HEK293 (cell line): ENCODE measurements around the gene MTX1.

ENCODE experiments used
- CTCF ChIA-PET: fragments of 350-600 bp; formaldehyde crosslinking; extraction: SDS; loops from one replicate; lab custom pipeline; 2021; ENCODE audit warnings: antibody characterized with exemption; lab: Yijun Ruan, JAX
- POLR2A ChIA-PET: fragments of 300-600 bp; formaldehyde crosslinking; extraction: SDS; loops from one replicate; lab custom pipeline; 2020; ENCODE audit warnings: antibody characterized with exemption, inconsistent platforms; lab: Yijun Ruan, JAX
- H3K27ac ChIP-seq: fragments of 200-500 bp; sonication (Bioruptor generic); 2 replicates; pipeline ENCODE4 v1.5.1; 2014; ENCODE audit warnings: low read depth, low read length, control low read depth, inconsistent platforms; ENCODE audit errors: extremely low read depth
- H3K36me3 ChIP-seq, 2 experiments: fragments of 200-500 bp in 1 of 2; sonication (Bioruptor generic) in 1 of 2; 1 replicate in 1 of 2; 2 replicates in 1 of 2; pipeline ENCODE4 v1.5.1; 2014 to 2017; ENCODE audit warnings: inconsistent platforms in 2 of 2, low read length in 2 of 2; ENCODE audit not compliant: control insufficient read depth in 2 of 2, insufficient read depth in 1 of 2
- H3K4me1 ChIP-seq: fragments of 200-500 bp; sonication (Bioruptor generic); 2 replicates; pipeline ENCODE4 v1.5.1; 2014; ENCODE audit warnings: mild to moderate bottlenecking, low read length, inconsistent platforms; ENCODE audit not compliant: control insufficient read depth, insufficient read depth
- H3K4me3 ChIP-seq: 2 replicates; pipeline ENCODE4 v1.5.1; 2011; ENCODE audit warnings: low read depth, mild to moderate bottlenecking, control low read depth, low read length, moderate library complexity
- H3K9me3 ChIP-seq: fragments of 200-500 bp; sonication (Bioruptor generic); 2 replicates; pipeline ENCODE4 v1.5.1; 2014; ENCODE audit warnings: low read depth, low read length, inconsistent platforms; ENCODE audit not compliant: control insufficient read depth, insufficient read depth
- GLIS1 ChIP-seq: fragments of 450-650 bp; formaldehyde crosslinking; IDR thresholded peaks from 2 replicates; pipeline ENCODE4 v1.5.1; 2016; ENCODE audit warnings: missing biosample characterization, missing genetic modification characterization
- KLF8 ChIP-seq: fragments of 450-650 bp; formaldehyde crosslinking; IDR thresholded peaks from 2 replicates; pipeline ENCODE4 v1.5.1; 2016; ENCODE audit warnings: missing biosample characterization, missing genetic modification characterization
- PRDM1 ChIP-seq: fragments of 450-650 bp; formaldehyde crosslinking; IDR thresholded peaks from 2 replicates; pipeline ENCODE4; 2016; ENCODE audit warnings: missing biosample characterization, missing genetic modification characterization
- PRDM10 ChIP-seq: fragments of 450-650 bp; formaldehyde crosslinking; IDR thresholded peaks from 2 replicates; pipeline ENCODE4 v1.5.1; 2016; ENCODE audit warnings: missing biosample characterization, missing genetic modification characterization
- SETDB1 ChIP-seq: IDR thresholded peaks from one replicate; pipeline ENCODE4 v1.6.1; 2017; ENCODE audit warnings: mild to moderate bottlenecking, low read length, moderate library complexity, mixed read lengths; ENCODE audit not compliant: insufficient read length
- ZIC2 ChIP-seq: fragments of 450-650 bp; formaldehyde crosslinking; IDR thresholded peaks from 2 replicates; pipeline ENCODE4 v1.5.1; 2016; ENCODE audit warnings: missing biosample characterization, missing genetic modification characterization
- ZNF157 ChIP-seq: fragments of 450-650 bp; formaldehyde crosslinking; IDR thresholded peaks from 2 replicates; pipeline ENCODE4 v1.5.1; 2016; ENCODE audit warnings: missing biosample characterization, missing genetic modification characterization
- ZNF561 ChIP-seq: fragments of 450-650 bp; IDR thresholded peaks from 2 replicates; pipeline ENCODE4 v1.5.1; 2018; ENCODE audit warnings: missing biosample characterization, missing genetic modification characterization, borderline replicate concordance
- ZNF621 ChIP-seq: fragments of 450-650 bp; formaldehyde crosslinking; IDR thresholded peaks from 2 replicates; pipeline ENCODE4 v1.5.1; 2017; ENCODE audit warnings: missing biosample characterization, missing genetic modification characterization
- ZNF664 ChIP-seq: fragments of 450-650 bp; formaldehyde crosslinking; IDR thresholded peaks from 2 replicates; pipeline ENCODE4 v1.5.1; 2016; ENCODE audit warnings: missing biosample characterization, missing genetic modification characterization
- TF ChIP-seq, protein P1 (sequence below): fragments of 450-650 bp; formaldehyde crosslinking; conservative IDR thresholded peaks from 2 replicates; pipeline ENCODE4 v1.5.1; 2016; ENCODE audit warnings: low read depth, missing biosample characterization, missing genetic modification characterization
- TF ChIP-seq, protein P2 (sequence below): fragments of 450-650 bp; formaldehyde crosslinking; IDR thresholded peaks from 2 replicates; pipeline ENCODE4 v1.5.0; 2017; ENCODE audit warnings: missing biosample characterization, missing genetic modification characterization, borderline replicate concordance
- TF ChIP-seq, protein P3 (sequence below): fragments of 450-650 bp; formaldehyde crosslinking; IDR thresholded peaks from 2 replicates; pipeline ENCODE4 v1.5.1; 2017; ENCODE audit warnings: missing biosample characterization, missing genetic modification characterization

The MTX1 gene

DNA sequence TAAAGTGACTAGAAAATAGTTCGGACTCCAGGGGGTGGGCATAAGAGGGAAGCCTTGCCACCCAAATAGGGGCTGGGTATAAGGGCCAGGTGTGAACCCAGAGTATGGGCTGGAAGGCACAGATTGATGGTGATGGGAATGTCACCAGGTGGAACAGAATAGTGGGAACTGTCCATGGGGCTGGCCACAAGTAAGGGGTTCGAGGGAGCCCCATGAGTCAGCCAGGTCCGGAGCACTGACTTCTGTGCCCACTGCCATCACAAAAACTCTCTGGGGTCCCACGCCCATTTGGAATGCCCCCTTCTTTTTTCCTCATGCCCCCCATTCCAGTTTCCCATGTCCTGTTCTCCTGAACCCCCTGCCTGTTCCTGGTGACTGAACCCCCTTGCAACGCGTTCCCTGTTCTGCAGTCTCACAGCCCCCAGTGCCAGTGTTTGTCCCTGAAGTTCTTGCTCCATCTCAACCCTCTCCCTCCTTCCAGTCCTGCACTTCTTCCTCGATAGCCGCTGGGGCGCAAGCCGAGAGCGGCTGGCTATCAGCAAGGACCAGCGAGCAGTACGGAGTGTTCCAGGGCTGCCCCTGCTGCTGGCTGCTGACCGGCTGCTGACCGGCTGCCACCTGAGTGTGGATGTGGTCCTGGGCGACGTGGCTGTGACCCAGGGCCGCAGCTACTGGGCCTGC, 27.0 kb upstream of the MTX1 start:
- H3K4me3 ChIP-seq, result no peak overlapping the region
- H3K36me3 ChIP-seq, result no peaks in the 10 kb centered on the region
- POLR2A ChIA-PET, result interaction anchor here (0.6 kb wide), 1 partner anchor 1183 kb away, joined by 4 read pairs; no protein-coding TSS in a partner anchor
- no peaks in the 10 kb centered on the region for H3K9me3 ChIP-seq
- no peak overlapping the region for H3K27ac ChIP-seq
- TF ChIP-seq, protein P1, sequence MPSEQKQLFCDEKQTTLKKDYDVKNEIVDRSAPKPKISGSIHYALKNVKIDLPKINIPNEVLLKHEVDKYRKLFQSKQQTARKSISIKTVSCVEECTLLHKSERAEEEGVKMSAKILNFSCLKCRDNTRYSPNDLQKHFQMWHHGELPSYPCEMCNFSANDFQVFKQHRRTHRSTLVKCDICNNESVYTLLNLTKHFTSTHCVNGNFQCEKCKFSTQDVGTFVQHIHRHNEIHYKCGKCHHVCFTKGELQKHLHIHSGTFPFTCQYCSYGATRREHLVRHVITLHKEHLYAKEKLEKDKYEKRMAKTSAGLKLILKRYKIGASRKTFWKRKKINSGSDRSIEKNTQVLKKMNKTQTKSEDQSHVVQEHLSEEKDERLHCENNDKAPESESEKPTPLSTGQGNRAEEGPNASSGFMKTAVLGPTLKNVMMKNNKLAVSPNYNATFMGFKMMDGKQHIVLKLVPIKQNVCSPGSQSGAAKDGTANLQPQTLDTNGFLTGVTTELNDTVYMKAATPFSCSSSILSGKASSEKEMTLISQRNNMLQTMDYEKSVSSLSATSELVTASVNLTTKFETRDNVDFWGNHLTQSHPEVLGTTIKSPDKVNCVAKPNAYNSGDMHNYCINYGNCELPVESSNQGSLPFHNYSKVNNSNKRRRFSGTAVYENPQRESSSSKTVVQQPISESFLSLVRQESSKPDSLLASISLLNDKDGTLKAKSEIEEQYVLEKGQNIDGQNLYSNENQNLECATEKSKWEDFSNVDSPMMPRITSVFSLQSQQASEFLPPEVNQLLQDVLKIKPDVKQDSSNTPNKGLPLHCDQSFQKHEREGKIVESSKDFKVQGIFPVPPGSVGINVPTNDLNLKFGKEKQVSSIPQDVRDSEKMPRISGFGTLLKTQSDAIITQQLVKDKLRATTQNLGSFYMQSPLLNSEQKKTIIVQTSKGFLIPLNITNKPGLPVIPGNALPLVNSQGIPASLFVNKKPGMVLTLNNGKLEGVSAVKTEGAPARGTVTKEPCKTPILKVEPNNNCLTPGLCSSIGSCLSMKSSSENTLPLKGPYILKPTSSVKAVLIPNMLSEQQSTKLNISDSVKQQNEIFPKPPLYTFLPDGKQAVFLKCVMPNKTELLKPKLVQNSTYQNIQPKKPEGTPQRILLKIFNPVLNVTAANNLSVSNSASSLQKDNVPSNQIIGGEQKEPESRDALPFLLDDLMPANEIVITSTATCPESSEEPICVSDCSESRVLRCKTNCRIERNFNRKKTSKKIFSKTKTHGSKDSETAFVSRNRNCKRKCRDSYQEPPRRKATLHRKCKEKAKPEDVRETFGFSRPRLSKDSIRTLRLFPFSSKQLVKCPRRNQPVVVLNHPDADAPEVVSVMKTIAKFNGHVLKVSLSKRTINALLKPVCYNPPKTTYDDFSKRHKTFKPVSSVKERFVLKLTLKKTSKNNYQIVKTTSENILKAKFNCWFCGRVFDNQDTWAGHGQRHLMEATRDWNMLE (tag by site-specific recombination), result no peak
- CTCF ChIA-PET, result interaction anchor here (0.7 to 1.8 kb wide), 2 partner anchors 9 to 26 kb away, joined by 4 to 6 read pairs; partner anchors contain the start of gene KRTCAP2
- H3K4me1 ChIP-seq, result no peaks in the 10 kb centered on the region

DNA sequence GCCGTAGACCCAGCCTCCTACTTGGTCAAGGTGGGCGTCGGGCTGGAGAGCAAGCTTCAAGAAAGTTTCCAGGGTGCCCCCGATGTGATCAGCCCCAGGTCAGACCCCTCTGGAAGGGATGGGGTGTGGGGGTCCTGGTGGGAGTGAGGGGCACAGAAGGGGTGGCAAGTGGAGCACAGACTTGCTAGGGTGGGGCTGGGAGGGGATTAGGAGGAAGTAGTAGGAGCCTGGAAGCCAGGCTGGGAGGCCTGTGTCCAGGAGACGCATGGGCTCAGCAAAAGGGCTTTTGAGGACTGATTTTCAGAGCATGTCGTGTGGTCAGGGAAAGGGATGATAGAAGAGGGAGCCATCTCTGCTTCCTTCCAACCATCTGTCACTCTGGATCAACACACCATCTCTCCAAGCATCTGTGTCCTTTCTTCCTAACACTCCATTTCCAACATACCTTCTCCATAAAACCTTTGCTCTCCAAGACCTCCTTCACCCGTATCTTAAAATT, 26.4 kb upstream of the MTX1 start:
- no peaks in the 10 kb centered on the region for H3K4me1 ChIP-seq
- H3K9me3 ChIP-seq, result no peaks in the 10 kb centered on the region
- no peak for TF ChIP-seq PRDM10 (tag by site-specific recombination)
- TF ChIP-seq, protein P2, sequence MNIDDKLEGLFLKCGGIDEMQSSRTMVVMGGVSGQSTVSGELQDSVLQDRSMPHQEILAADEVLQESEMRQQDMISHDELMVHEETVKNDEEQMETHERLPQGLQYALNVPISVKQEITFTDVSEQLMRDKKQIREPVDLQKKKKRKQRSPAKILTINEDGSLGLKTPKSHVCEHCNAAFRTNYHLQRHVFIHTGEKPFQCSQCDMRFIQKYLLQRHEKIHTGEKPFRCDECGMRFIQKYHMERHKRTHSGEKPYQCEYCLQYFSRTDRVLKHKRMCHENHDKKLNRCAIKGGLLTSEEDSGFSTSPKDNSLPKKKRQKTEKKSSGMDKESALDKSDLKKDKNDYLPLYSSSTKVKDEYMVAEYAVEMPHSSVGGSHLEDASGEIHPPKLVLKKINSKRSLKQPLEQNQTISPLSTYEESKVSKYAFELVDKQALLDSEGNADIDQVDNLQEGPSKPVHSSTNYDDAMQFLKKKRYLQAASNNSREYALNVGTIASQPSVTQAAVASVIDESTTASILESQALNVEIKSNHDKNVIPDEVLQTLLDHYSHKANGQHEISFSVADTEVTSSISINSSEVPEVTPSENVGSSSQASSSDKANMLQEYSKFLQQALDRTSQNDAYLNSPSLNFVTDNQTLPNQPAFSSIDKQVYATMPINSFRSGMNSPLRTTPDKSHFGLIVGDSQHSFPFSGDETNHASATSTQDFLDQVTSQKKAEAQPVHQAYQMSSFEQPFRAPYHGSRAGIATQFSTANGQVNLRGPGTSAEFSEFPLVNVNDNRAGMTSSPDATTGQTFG (tag by site-specific recombination), result no peak
- TF ChIP-seq SETDB1, result no peak
- TF ChIP-seq KLF8 (tag by site-specific recombination), result no peak
- no peak for TF ChIP-seq ZNF664
- POLR2A ChIA-PET, result interaction anchor here (0.6 kb wide), 1 partner anchor 1183 kb away, joined by 4 read pairs; no protein-coding TSS in a partner anchor
- no peak overlapping the region for H3K27ac ChIP-seq
- CTCF ChIA-PET, result interaction anchor here (0.7 to 3.1 kb wide), 3 partner anchors 9 to 25 kb away, joined by 4 to 21 read pairs (median 6); partner anchors contain the start of gene KRTCAP2
- no peak overlapping the region for H3K4me3 ChIP-seq
- no peaks in the 10 kb centered on the region for H3K36me3 ChIP-seq

GRCh38 chr1:155183775-155184221, 24.7 kb upstream of the MTX1 start:
- Histone ChIP-seq H3K9me3 (no peaks in the 10 kb centered on the region), H3K4me3 (no peak overlapping the region), H3K4me1 (no peaks in the 10 kb centered on the region), H3K36me3 (no peaks in the 10 kb centered on the region), H3K27ac (no peak overlapping the region)
- CTCF ChIA-PET, result interaction anchor here (0.5 to 4.4 kb wide), 4 partner anchors 9 to 386 kb away, joined by 3 to 21 read pairs (median 9); partner anchors contain the start of gene KRTCAP2
- POLR2A ChIA-PET, result interaction anchor here (1.0 kb wide), 1 partner anchor 10 kb away, joined by 3 read pairs; no protein-coding TSS in a partner anchor
- TF ChIP-seq, protein P3, sequence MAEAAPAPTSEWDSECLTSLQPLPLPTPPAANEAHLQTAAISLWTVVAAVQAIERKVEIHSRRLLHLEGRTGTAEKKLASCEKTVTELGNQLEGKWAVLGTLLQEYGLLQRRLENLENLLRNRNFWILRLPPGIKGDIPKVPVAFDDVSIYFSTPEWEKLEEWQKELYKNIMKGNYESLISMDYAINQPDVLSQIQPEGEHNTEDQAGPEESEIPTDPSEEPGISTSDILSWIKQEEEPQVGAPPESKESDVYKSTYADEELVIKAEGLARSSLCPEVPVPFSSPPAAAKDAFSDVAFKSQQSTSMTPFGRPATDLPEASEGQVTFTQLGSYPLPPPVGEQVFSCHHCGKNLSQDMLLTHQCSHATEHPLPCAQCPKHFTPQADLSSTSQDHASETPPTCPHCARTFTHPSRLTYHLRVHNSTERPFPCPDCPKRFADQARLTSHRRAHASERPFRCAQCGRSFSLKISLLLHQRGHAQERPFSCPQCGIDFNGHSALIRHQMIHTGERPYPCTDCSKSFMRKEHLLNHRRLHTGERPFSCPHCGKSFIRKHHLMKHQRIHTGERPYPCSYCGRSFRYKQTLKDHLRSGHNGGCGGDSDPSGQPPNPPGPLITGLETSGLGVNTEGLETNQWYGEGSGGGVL (tag by site-specific recombination), result no peak
- no peak for TF ChIP-seq ZNF561 (tag by site-specific recombination)
- TF ChIP-seq PRDM1 (tag by site-specific recombination), result no peak
- TF ChIP-seq ZNF621 (tag by site-specific recombination), result no peak
- no peak for TF ChIP-seq ZNF157 (tag by site-specific recombination)
- no peak for TF ChIP-seq GLIS1 (tag by site-specific recombination)
- TF ChIP-seq ZIC2 (tag by site-specific recombination), result no peak
